Heart left ventricle (tissue), 16 donors: ENCODE results near the gene SYT15. TPM values are rescaled to one million over a fixed set of nuclear protein-coding genes. Genes with fewer than 3 reads are reported as not detected.
"Not testable (repeated sequence)": the region's sequence is repeated elsewhere in the genome, so short reads cannot be mapped to it uniquely, and the experiment has no call there.

Experiments used
- ATAC-seq, 4 donors: fragments of 200-7000 bp; cut with Tn5 transposase; one replicate each; pipeline ENCODE4 v1.9.1; 2020 to 2022; ENCODE audit warnings: moderate library complexity in 4 of 4, mild to moderate bottlenecking in 3 of 4, moderate number of reproducible peaks in 1 of 4
- DNase-seq, 5 donors: peaks; one replicate each; pipeline ENCODE4 v3.0.0-alpha.2; 2020
- H3K27ac ChIP-seq, 12 donors: fragments of 200-600 bp; sonication (generic) in 4 of 12; one replicate each; pipeline versions ENCODE4 v1.5.0 to v1.8.0; 2016 to 2022; ENCODE audit warnings: mild to moderate bottlenecking in 2 of 12
- H3K27me3 ChIP-seq, 9 donors: fragments of 200-600 bp; sonication (generic) in 2 of 9; one replicate each; pipeline versions ENCODE4 v1.5.1 to v1.8.0; 2016 to 2022; ENCODE audit warnings: mild to moderate bottlenecking in 3 of 9
- H3K36me3 ChIP-seq, 9 donors: fragments of 200-600 bp; sonication (generic) in 2 of 9; one replicate each; pipeline versions ENCODE4 v1.5.0 to v1.8.0; 2018 to 2022; ENCODE audit warnings: mild to moderate bottlenecking in 2 of 9
- H3K4me1 ChIP-seq, 12 donors: fragments of 200-600 bp; sonication (generic) in 4 of 12; one replicate each; pipeline versions ENCODE4 v1.5.0 to v1.8.0; 2016 to 2022; ENCODE audit warnings: mild to moderate bottlenecking in 3 of 12
- H3K4me3 ChIP-seq, 12 donors: fragments of 200-600 bp; sonication (generic) in 4 of 12; one replicate each; pipeline versions ENCODE4 v1.5.0 to v1.8.0; 2017 to 2022; ENCODE audit warnings: mild to moderate bottlenecking in 9 of 12, moderate library complexity in 4 of 12
- H3K9me3 ChIP-seq, 12 donors: fragments of 200-600 bp; sonication (generic) in 4 of 12; one replicate each; pipeline versions ENCODE4 v1.5.0 to v1.8.0; 2016 to 2022; ENCODE audit warnings: mild to moderate bottlenecking in 1 of 12
- POLR2A ChIP-seq, 2 donors: fragments of 450-650 bp; IDR thresholded peaks; one replicate each; pipeline ENCODE4 v1.6.1; 2017; ENCODE audit warnings: antibody characterized with exemption in 2 of 2, mild to moderate bottlenecking in 2 of 2, moderate library complexity in 2 of 2
- WGBS, 4 donors: extraction: QIAGEN DNeasy Blood & Tissue Kit in 2 of 4; methylation state at CpG; one replicate each; pipeline versions ENCODE4 v1.1.5 to v1.1.7; 2013 to 2018; 5-methylcytosine and 5-hydroxymethylcytosine counted together
- intact Hi-C, 10 donors: fragments of 100-400 bp; cut with DNase I; formaldehyde crosslinking; loops; one replicate each; pipeline versions ENCODE4 v1.11.1 to v1.14.2; 2022
- long read RNA-seq, 3 donors: library from polyadenylated mRNA; unstranded; transcript quantifications; one replicate each; pipeline ENCODE4 v2.0.0, GENCODE V29; 2020 to 2021
- polyA plus RNA-seq, 2 donors: library from polyadenylated mRNA; stranded (reverse); fragments of 200-250 nt; gene quantifications; one replicate each; pipeline ENCODE4 v1.2.3, GENCODE V29; 2013
- total RNA-seq, 9 donors: library from RNA; depleted of rRNA in 2 of 9; stranded (reverse); fragments of >200 nt in 2 of 9; fragmentation: NEBNext Ultra II Directional in 3 of 9; extraction: Animal tissue kit (Norgen Biotek cat#: 25700) in 3 of 9; gene quantifications; one replicate each; pipeline versions ENCODE4 v1.1.0 to v1.2.4, GENCODE V29; 2016 to 2023
- TF ChIP-seq, protein P1 (sequence below), 12 donors: fragments of 200-600 bp; sonication (generic) in 4 of 12; IDR thresholded peaks; one replicate each; pipeline versions ENCODE4 v1.5.0 to v1.8.0; 2018 to 2022; ENCODE audit warnings: antibody characterized with exemption in 12 of 12, mild to moderate bottlenecking in 5 of 12
- donor health status: ischemic (EF 13 %, LVEDD 7.1; RV severe dilation, severe dysfunction).
- donor health status: healthy with polysubstance abuse.
- donor health status: DM: no; HTN: yes; CAD: no.
- donor health status: DM: no; HTN: no; CAD: no.
- donor health status: ischemic (EF 25% LVEDD 6.9; RV normal size, moderate dysfunction).
- donor health status: ischemic (EF 25% LVEDD 5.7; RV mildly dilated, moderate dysfunction).
- donor health status: healthy.
- donor health status: DM: yes; HTN: yes; CAD: no.
- donor health status: ischemic (EF 35%, LVEDD 5.7; RV mildly dilated, moderate dysfunction).
- donor health status: nonischemic (EF 11% LVEDD 7.7; RV severe dilation, severe dysfunction).
- donor health status: DM: yes; HTN: yes; CAD: no.
- donor health status: PGD.
- donor health status: ischemic (EF 29% LVEDD 5.4; RV normal size, mild dysfunction).
- donor health status: nonischemic (EF 23%, LVEDD 6.1; RV moderate dilation, normal function).

SYT15 gene
- total RNA-seq (1 to 10 TPM; 1.0 to 5.2 (median 2.9) TPM), polyA plus RNA-seq (1 to 10 TPM; 1.2 to 1.3 TPM)
- long read RNA-seq, donor 1, partial matches to known transcripts, result 0 of 1 reads
- long read RNA-seq, donor 1, other reads (novel, unspliced or antisense), result 1 of 1 reads
- long read RNA-seq, donor 2, partial matches to known transcripts, result 3 of 5 reads
- long read RNA-seq, donor 2, other reads (novel, unspliced or antisense), result 2 of 5 reads
- long read RNA-seq, donor 3, partial matches to known transcripts, result 0 of 1 reads
- long read RNA-seq, donor 3, other reads (novel, unspliced or antisense), result 1 of 1 reads

DNA sequence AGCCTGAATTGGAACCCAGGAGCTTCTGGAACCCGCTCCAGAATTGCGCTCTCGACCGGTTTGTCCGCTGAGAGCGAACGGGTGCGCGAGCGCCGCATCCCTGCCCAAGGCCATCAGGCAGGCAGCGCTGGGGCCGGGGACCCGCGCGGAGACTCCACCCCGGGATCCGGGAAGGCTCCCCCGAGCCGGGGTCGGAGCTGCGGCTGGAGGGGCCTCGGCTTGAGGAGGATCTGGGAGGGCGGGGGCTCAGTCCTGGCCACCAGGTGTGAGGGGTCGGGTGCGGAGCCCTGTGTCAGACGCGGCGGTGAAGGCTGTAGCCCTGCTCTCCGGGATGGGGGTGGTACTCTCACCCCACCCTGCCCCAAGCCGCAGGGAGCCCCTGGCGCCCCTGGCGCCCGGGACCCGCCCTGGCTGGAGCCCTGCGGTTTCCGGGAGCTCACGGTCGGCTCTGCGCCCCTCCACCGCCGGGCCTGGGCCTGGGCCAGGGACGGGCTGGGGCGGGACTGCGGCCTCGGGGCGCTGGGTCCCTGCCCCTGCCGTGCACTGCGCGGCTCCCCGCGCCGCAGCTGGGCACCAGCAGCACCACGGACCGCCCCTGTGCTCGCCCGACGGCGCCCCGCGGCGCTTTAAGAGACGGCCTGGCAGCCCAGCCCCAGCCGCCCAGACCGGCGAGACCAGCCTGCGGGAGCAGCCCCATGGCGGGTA, at the start of gene SYT15:
TSS of gene SYT15 (plus strand) at position 655 of the 705 bp plus-strand sequence. CDS start at position 696, 41 bp downstream.
- peak in 2 of 4 donors; percentile 17 to 46 for ATAC-seq

DNA sequence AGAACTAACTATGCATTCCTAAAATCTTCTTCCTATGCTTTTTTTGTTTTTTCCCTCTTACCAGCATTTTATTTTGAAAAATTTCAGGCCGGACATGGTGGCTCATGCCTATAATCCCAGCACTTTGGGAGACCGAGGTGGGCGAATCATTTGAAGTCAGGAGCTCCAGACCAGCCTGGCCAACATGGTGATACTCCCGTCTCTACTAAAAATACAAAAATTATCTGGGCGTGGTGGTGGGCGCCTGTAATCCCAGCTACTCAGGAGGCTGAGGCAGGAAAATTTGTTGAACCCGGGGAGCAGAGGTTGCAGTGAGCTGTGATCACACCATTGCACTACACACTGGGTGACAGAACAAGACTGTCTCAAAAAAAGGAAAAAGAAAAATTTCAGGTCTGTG, 49.2 kb upstream of the SYT15 start:
- intact Hi-C loops, result loop anchor here in 1 of 10 donors (2.0 kb wide), 1 partner anchor 15 kb away; no protein-coding TSS in a partner anchor
- H3K9me3 ChIP-seq, H3K36me3 ChIP-seq, H3K27ac ChIP-seq, ATAC-seq, H3K4me1 ChIP-seq, H3K4me3 ChIP-seq: not testable (repeated sequence)
- H3K27me3 ChIP-seq, result peaks cover 0 to 29% (median 0%) of the 10 kb centered on the region in 9 donors
- DNase-seq, result peak in 1 of 5 donors; percentile 3
- 83 to 88% (median 85%) methylated on average over 7 of the region's 7 CpGs for WGBS, 4 donors

More for the DNA sequence above, at the start of gene SYT15:
- H3K27me3 ChIP-seq, intact Hi-C loops, H3K4me1 ChIP-seq, H3K36me3 ChIP-seq, H3K9me3 ChIP-seq, H3K27ac ChIP-seq: not testable (repeated sequence)
- peak in 1 of 5 donors; percentile 5 for DNase-seq
- H3K4me3 ChIP-seq, result peak within 1 kb of the TSS in 9 of 12 donors; percentile 5 to 42 (median 28)
- WGBS, 4 donors, result 1 to 3% (median 1%) methylated on average over 31 to 50 of the region's 68 CpGs; no CpG with 5 or more reads in 1 of the 4 donors

DNA sequence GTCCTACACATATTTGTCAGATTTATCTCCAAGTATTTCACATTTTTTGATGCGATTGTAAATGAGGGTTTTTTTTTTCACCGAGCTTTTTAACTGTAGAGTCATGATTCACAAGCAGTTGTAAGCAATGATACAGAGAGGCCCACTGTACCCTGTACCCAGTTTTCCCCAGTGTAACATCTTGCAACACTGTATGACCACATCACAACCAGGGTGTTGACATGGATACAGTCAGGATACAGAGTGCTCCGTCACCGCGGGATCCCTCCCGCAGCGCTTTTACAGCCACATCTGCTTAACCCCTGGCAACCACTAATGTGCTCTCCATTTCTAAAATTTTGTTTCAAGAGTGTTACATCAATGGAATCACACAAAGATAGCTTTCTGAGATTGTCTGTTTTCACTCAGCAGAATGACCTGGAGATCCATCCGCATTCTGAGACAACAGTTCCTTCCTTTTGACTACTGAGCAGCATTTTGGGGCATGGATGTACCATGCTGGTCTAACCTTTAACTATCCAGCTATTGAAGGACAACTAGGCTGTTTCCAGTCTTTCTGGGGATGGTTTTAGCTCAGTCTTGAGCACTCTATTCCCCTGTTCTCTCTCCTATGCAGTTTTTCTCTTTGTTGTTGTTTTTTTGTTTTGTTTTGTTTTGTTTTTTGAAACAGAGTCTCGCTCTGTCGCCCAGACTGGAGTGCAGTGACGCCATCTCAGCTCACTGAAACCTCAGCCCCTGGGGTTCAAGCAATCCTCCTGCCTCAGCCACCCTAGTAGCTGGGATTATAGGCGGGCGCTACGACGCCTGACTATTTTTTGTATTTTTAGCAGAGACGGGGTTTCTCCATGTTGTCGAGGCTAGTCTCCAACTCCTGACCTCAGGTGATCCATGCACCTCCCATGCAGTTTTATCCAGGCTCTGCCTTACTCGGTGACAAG, 48.4 kb upstream of the SYT15 start:
- peak in 3 of 5 donors; percentile 9 to 39 (median 19) for DNase-seq
- H3K4me1 ChIP-seq, result no peaks in the 10 kb centered on the region
- intact Hi-C loops, result no loop called here
- no peaks in the 10 kb centered on the region for H3K36me3 ChIP-seq
- H3K9me3 ChIP-seq, result no peaks in the 10 kb centered on the region
- ATAC-seq, result peak in 1 of 4 donors; percentile 41
- no peak for TF ChIP-seq POLR2A (IDR thresholded peaks at IDR 0.05)
- TF ChIP-seq, protein P1, sequence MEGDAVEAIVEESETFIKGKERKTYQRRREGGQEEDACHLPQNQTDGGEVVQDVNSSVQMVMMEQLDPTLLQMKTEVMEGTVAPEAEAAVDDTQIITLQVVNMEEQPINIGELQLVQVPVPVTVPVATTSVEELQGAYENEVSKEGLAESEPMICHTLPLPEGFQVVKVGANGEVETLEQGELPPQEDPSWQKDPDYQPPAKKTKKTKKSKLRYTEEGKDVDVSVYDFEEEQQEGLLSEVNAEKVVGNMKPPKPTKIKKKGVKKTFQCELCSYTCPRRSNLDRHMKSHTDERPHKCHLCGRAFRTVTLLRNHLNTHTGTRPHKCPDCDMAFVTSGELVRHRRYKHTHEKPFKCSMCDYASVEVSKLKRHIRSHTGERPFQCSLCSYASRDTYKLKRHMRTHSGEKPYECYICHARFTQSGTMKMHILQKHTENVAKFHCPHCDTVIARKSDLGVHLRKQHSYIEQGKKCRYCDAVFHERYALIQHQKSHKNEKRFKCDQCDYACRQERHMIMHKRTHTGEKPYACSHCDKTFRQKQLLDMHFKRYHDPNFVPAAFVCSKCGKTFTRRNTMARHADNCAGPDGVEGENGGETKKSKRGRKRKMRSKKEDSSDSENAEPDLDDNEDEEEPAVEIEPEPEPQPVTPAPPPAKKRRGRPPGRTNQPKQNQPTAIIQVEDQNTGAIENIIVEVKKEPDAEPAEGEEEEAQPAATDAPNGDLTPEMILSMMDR (IDR thresholded peaks at IDR 0.05), result no peak
- H3K27me3 ChIP-seq, result peaks cover 0 to 34% (median 0%) of the 10 kb centered on the region in 9 donors
- WGBS, 4 donors, result 80 to 86% (median 83%) methylated on average over 18 of the region's 18 CpGs
- no peak overlapping the region for H3K27ac ChIP-seq
- no peak overlapping the region for H3K4me3 ChIP-seq

DNA sequence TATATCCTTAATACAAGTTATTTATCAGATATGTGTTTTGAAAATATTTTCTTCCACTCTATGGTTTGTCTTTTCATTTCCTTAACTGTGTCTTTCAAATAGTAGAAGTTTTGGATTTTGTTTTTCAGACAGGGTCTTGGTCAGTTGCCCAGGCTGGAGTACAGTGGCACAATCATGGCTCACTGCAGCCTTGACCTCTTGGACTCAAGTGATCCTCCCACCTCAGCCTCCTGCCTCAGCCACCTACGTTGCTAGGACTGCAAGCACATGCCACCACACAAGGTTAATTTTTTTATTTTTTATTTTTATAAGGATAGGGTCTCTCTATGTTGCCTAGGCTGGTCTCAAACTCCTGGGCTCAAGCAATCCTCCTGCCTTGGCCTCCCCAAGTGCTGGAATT, 46.7 kb upstream of the SYT15 start:
- intact Hi-C loops, H3K9me3 ChIP-seq, H3K4me1 ChIP-seq, ATAC-seq, H3K27ac ChIP-seq, H3K36me3 ChIP-seq, H3K4me3 ChIP-seq: not testable (repeated sequence)
- H3K27me3 ChIP-seq, result peaks cover 0 to 49% (median 10%) of the 10 kb centered on the region in 9 donors
- 57 to 65% (median 62%) methylated on average over 1 of the region's 1 CpG for WGBS, 4 donors
- DNase-seq, result peak in 1 of 5 donors; percentile 1

DNA sequence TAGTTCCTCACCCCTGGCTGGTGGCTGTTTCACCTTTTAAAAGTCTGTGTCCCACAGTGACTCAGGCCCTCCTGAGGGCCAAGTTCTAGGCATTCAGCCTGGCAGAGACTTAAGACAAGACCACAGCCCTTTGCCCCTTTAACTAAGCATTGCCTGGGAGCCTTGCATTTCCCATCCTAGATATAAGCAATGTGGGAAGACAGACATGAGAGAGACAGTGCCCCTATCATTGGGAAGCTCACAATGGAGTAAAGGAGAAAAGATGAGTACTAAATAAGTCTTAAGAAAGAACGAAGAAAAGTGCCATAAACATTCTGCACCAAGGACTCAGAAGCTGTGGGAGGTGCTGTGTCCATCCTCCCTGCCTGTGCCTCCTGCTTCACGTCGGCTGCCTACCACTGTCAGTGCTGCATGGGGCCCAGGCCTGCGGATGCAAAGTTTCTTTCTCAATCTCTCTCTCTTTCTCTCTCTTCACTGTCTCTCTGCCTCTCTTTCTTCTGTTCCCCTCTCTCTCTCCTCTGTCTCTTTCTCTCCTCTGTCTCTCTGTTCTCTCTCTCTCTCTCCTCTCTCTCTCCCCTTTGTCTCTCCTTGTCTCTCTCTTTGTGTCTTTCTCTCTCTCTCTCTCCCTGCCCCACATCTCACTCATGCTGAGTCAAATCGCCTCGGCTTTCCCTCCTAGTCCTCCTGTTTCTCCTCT, 44.0 kb upstream of the SYT15 start:
- intact Hi-C loops, result loop anchor here in 1 of 10 donors (2.0 kb wide), 1 partner anchor 16 kb away; no protein-coding TSS in a partner anchor

More for the DNA sequence above, 44.0 kb upstream of the SYT15 start:
- Histone ChIP-seq H3K27me3 (peaks cover 3 to 66% (median 26%) of the 10 kb centered on the region in 9 donors), H3K4me3 (no peak overlapping the region), H3K4me1 (no peaks in the 10 kb centered on the region), H3K36me3 (no peaks in the 10 kb centered on the region), H3K27ac (no peak overlapping the region), H3K9me3 (no peaks in the 10 kb centered on the region)
- ATAC-seq (no peak), DNase-seq (peak in 2 of 5 donors; percentile 23)
- 76 to 82% (median 78%) methylated on average over 6 of the region's 6 CpGs for WGBS, 4 donors
- no peak for TF ChIP-seq POLR2A (IDR thresholded peaks at IDR 0.05)
- TF ChIP-seq, protein P1 (IDR thresholded peaks at IDR 0.05), result no peak
